SK-N-SH (cell line): ENCODE measurements around the gene TECTB. TPM values are rescaled to one million over a fixed set of nuclear protein-coding genes. Genes with fewer than 3 reads are reported as not detected.

Experiments
- CTCF ChIA-PET: fragments of 300-600, 350-600 bp; formaldehyde crosslinking; extraction: SDS; loops from one replicate; lab custom pipeline; 2021; lab: Yijun Ruan, JAX
- POLR2A ChIA-PET: fragments of 350-600 bp; sonication (Branson Sonifier 250); formaldehyde crosslinking; extraction: SDS; loops from one replicate; lab custom pipeline; 2020; ENCODE audit warnings: antibody characterized with exemption, inconsistent platforms; lab: Yijun Ruan, JAX
- DNase-seq: peaks from one replicate; pipeline ENCODE4 v3.0.0; 2012
- H2AFZ ChIP-seq: fragments of 200-600 bp; sonication (generic); 2 replicates; pipeline ENCODE4 v1.8.1; 2016; ENCODE audit warnings: antibody characterized with exemption, mild to moderate bottlenecking, low read depth
- H3F3A ChIP-seq: fragments of 200-600 bp; sonication (generic); replicated peaks from 2 replicates; pipeline ENCODE3; 2016; ENCODE audit warnings: antibody characterized with exemption, mild to moderate bottlenecking; ENCODE audit not compliant: insufficient read depth
- H3K27ac ChIP-seq, 2 experiments: fragments of 200-500 bp in 1 of 2; fragments of 200-600 bp in 1 of 2; sonication (Bioruptor generic) in 1 of 2; sonication (generic), shearing (Covaris generic) in 1 of 2; 2 replicates each; pipeline versions ENCODE4 v1.5.1 to v1.6.1; 2014 to 2016; ENCODE audit warnings: low read depth in 2 of 2, inconsistent platforms in 1 of 2, low read length in 1 of 2, mild to moderate bottlenecking in 1 of 2, mixed read lengths in 1 of 2
- H3K27me3 ChIP-seq: fragments of 200-600 bp; sonication (generic), shearing (Covaris generic); 2 replicates; pipeline ENCODE4 v1.6.1; 2016; ENCODE audit warnings: mixed run types; ENCODE audit not compliant: insufficient read depth
- H3K36me3 ChIP-seq, 2 experiments: fragments of 200-500 bp in 1 of 2; fragments of 200-600 bp in 1 of 2; sonication (Bioruptor generic) in 1 of 2; sonication (generic) in 1 of 2; replicated peaks in 1 of 2; 2 replicates each; pipeline versions ENCODE3 to v1.5.1; 2014 to 2016; ENCODE audit warnings: low read length in 1 of 2, mild to moderate bottlenecking in 1 of 2; ENCODE audit not compliant: insufficient read depth in 2 of 2, control insufficient read depth in 1 of 2
- H3K4me1 ChIP-seq, 2 experiments: fragments of 200-500 bp in 1 of 2; fragments of 200-600 bp in 1 of 2; sonication (Bioruptor generic) in 1 of 2; sonication (generic), shearing (Covaris generic) in 1 of 2; 2 replicates each; pipeline versions ENCODE4 v1.5.1 to v1.6.1; 2014 to 2016; ENCODE audit warnings: low read depth in 1 of 2, low read length in 1 of 2, mixed run types in 1 of 2; ENCODE audit not compliant: insufficient read depth in 2 of 2, control insufficient read depth in 1 of 2
- H3K4me2 ChIP-seq: fragments of 200-600 bp; sonication (generic), shearing (Covaris generic); 2 replicates; pipeline ENCODE4 v1.6.1; 2017; ENCODE audit warnings: mixed run types
- H3K4me3 ChIP-seq, 2 experiments: fragments of 200-500 bp in 1 of 2; fragments of 200-600 bp in 1 of 2; sonication (Bioruptor generic) in 1 of 2; sonication (generic), shearing (Covaris generic) in 1 of 2; 2 replicates each; pipeline versions ENCODE4 v1.5.1 to v1.8.1; 2014 to 2016; ENCODE audit warnings: low read depth in 2 of 2, inconsistent platforms in 1 of 2, low read length in 1 of 2, mild to moderate bottlenecking in 1 of 2, mixed read lengths in 1 of 2, moderate library complexity in 1 of 2
- H3K79me2 ChIP-seq: fragments of 200-600 bp; sonication (generic); 2 replicates; pipeline ENCODE4 v1.8.1; 2017; ENCODE audit warnings: mild to moderate bottlenecking; ENCODE audit not compliant: insufficient read depth
- H3K9ac ChIP-seq: fragments of 200-600 bp; sonication (generic); 2 replicates; pipeline ENCODE4 v1.6.1; 2017; ENCODE audit warnings: mixed run types
- H3K9me2 ChIP-seq: fragments of 200-600 bp; sonication (generic); 2 replicates; pipeline ENCODE4 v1.6.1; 2017; ENCODE audit warnings: mixed run types
- H3K9me3 ChIP-seq: fragments of 200-600 bp; sonication (generic); 2 replicates; pipeline ENCODE4 v1.6.1; 2017; ENCODE audit warnings: mixed run types, mild to moderate bottlenecking, moderate library complexity
- H4K20me1 ChIP-seq: fragments of 200-600 bp; sonication (generic); 2 replicates; pipeline ENCODE4 v1.6.1; 2017; ENCODE audit warnings: mild to moderate bottlenecking, mixed run types; ENCODE audit not compliant: insufficient read depth
- EZH2phosphoT487 ChIP-seq: fragments of 200-600 bp; sonication (generic); IDR thresholded peaks from 2 replicates; pipeline ENCODE4 v1.6.1; 2017; ENCODE audit warnings: low read depth, mixed run types, mild to moderate bottlenecking, antibody characterized with exemption, moderate library complexity, borderline replicate concordance
- FOXJ3 ChIP-seq: sonication (generic); formaldehyde crosslinking; IDR thresholded peaks from 2 replicates; pipeline ENCODE4 v1.5.1; 2020; ENCODE audit warnings: mild to moderate bottlenecking, missing genetic modification reagents
- FOXM1 ChIP-seq: IDR thresholded peaks from 2 replicates; pipeline ENCODE4 v1.4.0; 2012; ENCODE audit warnings: low read depth, mild to moderate bottlenecking
- GABPA ChIP-seq: IDR thresholded peaks from 2 replicates; pipeline ENCODE4 v1.4.0; 2012; ENCODE audit warnings: low read depth, mild to moderate bottlenecking
- GATA2 ChIP-seq: sonication (generic); formaldehyde crosslinking; IDR thresholded peaks from 2 replicates; pipeline ENCODE4 v1.5.0; 2020; ENCODE audit warnings: mild to moderate bottlenecking, missing genetic modification reagents
- IRF3 ChIP-seq: fragments of 150-350 bp; IDR thresholded peaks from 2 replicates; pipeline ENCODE4 v1.6.1; 2016; ENCODE audit warnings: mild to moderate bottlenecking, low read depth, low read length
- NFIC ChIP-seq: IDR thresholded peaks from 2 replicates; pipeline ENCODE4 v1.4.0; 2012; ENCODE audit warnings: borderline replicate concordance
- NRF1 ChIP-seq: IDR thresholded peaks from 2 replicates; pipeline ENCODE4 v1.6.1; 2012; ENCODE audit warnings: low read depth, mild to moderate bottlenecking, low read length
- RAD21 ChIP-seq: IDR thresholded peaks from 2 replicates; pipeline ENCODE4 v1.6.1; 2012; ENCODE audit warnings: mild to moderate bottlenecking, low read length
- RFX5 ChIP-seq: IDR thresholded peaks from 2 replicates; pipeline ENCODE4 v1.6.1; 2012; ENCODE audit warnings: mild to moderate bottlenecking, improper control_type of control experiment, low read length
- RXRA ChIP-seq: IDR thresholded peaks from 2 replicates; pipeline ENCODE4 v1.4.0; 2012; ENCODE audit warnings: low read depth, mild to moderate bottlenecking, borderline replicate concordance
- TAF1 ChIP-seq: IDR thresholded peaks from 2 replicates; pipeline ENCODE4 v1.6.1; 2012; ENCODE audit warnings: low read depth, mild to moderate bottlenecking, low read length, moderate library complexity, borderline replicate concordance
- TCF12 ChIP-seq: IDR thresholded peaks from 2 replicates; pipeline ENCODE4 v1.4.0; 2012
- TEAD4 ChIP-seq: IDR thresholded peaks from 2 replicates; pipeline ENCODE4 v1.4.0; 2012; ENCODE audit warnings: mild to moderate bottlenecking, borderline replicate concordance; ENCODE audit not compliant: insufficient read depth
- USF2 ChIP-seq: fragments of 150-350 bp; IDR thresholded peaks from 2 replicates; pipeline ENCODE4 v1.6.1; 2017; ENCODE audit warnings: antibody characterized with exemption, low read length, low read depth, borderline replicate concordance
- YY1 ChIP-seq: IDR thresholded peaks from 2 replicates; pipeline ENCODE4 v1.4.0; 2012; ENCODE audit warnings: low read depth, mild to moderate bottlenecking
- ZBTB33 ChIP-seq: IDR thresholded peaks from 2 replicates; pipeline ENCODE4 v1.4.0; 2012; ENCODE audit warnings: low read depth, borderline replicate concordance
- WGBS: methylation state at CpG from one replicate; pipeline ENCODE4 v1.1.6; 2017; ENCODE audit warnings: low lambda C conversion rate; 5-methylcytosine and 5-hydroxymethylcytosine counted together
- polyA plus RNA-seq, 3 experiments: library from polyadenylated mRNA; depleted of rRNA; stranded (reverse); fragments of >200 nt; gene quantifications; 2 replicates each; pipeline ENCODE4 v1.2.3, GENCODE V29; 2012
- TF ChIP-seq, protein P1 (sequence below): IDR thresholded peaks from 2 replicates; pipeline ENCODE4; 2012
- TF ChIP-seq, protein P2 (sequence below): IDR thresholded peaks from 2 replicates; pipeline ENCODE4 v1.6.1; 2012; ENCODE audit warnings: mild to moderate bottlenecking, low read depth, low read length, moderate library complexity

The TECTB gene
- polyA plus RNA-seq, 1 of the 3 experiments (the other 2 are of a cell fraction), result not detected

- Histone ChIP-seq H3K27ac (no peak overlapping the region), H3K4me3 (no peak overlapping the region), H2AFZ (no peak overlapping the region), H3K4me1 (peaks cover 0 to 20% of the 10 kb centered on the region in 2 experiments; a peak in 1 of 4 replicates), H3K79me2 (no peaks in the 10 kb centered on the region), H4K20me1 (no peaks in the 10 kb centered on the region), H3K9ac (no peak overlapping the region), H3K27me3 (no peaks in the 10 kb centered on the region), H3K9me3 (no peaks in the 10 kb centered on the region), H3F3A (no peaks in the 10 kb centered on the region), H3K36me3 (no peaks in the 10 kb centered on the region), H3K9me2 (no peaks in the 10 kb centered on the region), H3K4me2 (no peak overlapping the region)
- no peak for DNase-seq
- WGBS, result 42% methylated on average over 4 of the region's 4 CpGs
- TF ChIP-seq IRF3, result no peak
- no peak for TF ChIP-seq USF2
- TF ChIP-seq GATA2, result no peak
- no peak for TF ChIP-seq FOXJ3 (CRISPR knock-in tag)
- no peak for TF ChIP-seq RFX5
- TF ChIP-seq ZBTB33, result no peak
- TF ChIP-seq, protein P1, sequence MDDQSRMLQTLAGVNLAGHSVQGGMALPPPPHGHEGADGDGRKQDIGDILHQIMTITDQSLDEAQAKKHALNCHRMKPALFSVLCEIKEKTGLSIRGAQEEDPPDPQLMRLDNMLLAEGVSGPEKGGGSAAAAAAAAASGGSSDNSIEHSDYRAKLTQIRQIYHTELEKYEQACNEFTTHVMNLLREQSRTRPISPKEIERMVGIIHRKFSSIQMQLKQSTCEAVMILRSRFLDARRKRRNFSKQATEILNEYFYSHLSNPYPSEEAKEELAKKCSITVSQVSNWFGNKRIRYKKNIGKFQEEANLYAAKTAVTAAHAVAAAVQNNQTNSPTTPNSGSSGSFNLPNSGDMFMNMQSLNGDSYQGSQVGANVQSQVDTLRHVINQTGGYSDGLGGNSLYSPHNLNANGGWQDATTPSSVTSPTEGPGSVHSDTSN, result no peak
- no peak for TF ChIP-seq TAF1
- no peak for TF ChIP-seq NRF1
- no peak for TF ChIP-seq NFIC
- TF ChIP-seq RXRA, result no peak
- no peak for TF ChIP-seq FOXM1
- TF ChIP-seq GABPA, result no peak
- no peak for TF ChIP-seq RAD21
- no peak for TF ChIP-seq TEAD4
- TF ChIP-seq, protein P2, sequence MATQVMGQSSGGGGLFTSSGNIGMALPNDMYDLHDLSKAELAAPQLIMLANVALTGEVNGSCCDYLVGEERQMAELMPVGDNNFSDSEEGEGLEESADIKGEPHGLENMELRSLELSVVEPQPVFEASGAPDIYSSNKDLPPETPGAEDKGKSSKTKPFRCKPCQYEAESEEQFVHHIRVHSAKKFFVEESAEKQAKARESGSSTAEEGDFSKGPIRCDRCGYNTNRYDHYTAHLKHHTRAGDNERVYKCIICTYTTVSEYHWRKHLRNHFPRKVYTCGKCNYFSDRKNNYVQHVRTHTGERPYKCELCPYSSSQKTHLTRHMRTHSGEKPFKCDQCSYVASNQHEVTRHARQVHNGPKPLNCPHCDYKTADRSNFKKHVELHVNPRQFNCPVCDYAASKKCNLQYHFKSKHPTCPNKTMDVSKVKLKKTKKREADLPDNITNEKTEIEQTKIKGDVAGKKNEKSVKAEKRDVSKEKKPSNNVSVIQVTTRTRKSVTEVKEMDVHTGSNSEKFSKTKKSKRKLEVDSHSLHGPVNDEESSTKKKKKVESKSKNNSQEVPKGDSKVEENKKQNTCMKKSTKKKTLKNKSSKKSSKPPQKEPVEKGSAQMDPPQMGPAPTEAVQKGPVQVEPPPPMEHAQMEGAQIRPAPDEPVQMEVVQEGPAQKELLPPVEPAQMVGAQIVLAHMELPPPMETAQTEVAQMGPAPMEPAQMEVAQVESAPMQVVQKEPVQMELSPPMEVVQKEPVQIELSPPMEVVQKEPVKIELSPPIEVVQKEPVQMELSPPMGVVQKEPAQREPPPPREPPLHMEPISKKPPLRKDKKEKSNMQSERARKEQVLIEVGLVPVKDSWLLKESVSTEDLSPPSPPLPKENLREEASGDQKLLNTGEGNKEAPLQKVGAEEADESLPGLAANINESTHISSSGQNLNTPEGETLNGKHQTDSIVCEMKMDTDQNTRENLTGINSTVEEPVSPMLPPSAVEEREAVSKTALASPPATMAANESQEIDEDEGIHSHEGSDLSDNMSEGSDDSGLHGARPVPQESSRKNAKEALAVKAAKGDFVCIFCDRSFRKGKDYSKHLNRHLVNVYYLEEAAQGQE, result no peak
- no peak for TF ChIP-seq EZH2phosphoT487
- no peak for TF ChIP-seq TCF12
- TF ChIP-seq YY1, result no peak
- ChIA-PET CTCF (no interaction called here), POLR2A (no interaction called here)
These were observed 47.3 kb upstream of the TECTB start for GRCh38 chr10:112235920-112236319.
